HepG2 (cell line): Measurements from ENCODE around the gene CASP3. TPM values are rescaled to one million over a fixed set of nuclear protein-coding genes. Genes with fewer than 3 reads are reported as not detected.
A peak's percentile ranks its signal among the peaks of the same experiment; 100 is the strongest.

Source experiments
- ATF1 ChIP-seq: IDR thresholded peaks from 2 replicates; pipeline ENCODE4 v1.6.1; 2016; ENCODE audit warnings: mild to moderate bottlenecking, control low read depth
- ATF2 ChIP-seq: sonication (generic); formaldehyde crosslinking; IDR thresholded peaks from 2 replicates; pipeline ENCODE4 v1.4.0; 2020; ENCODE audit warnings: missing genetic modification reagents
- CEBPB ChIP-seq: IDR thresholded peaks from 2 replicates; pipeline ENCODE4 v1.6.1; 2011; ENCODE audit warnings: low read depth, low read length, improper control_type of control experiment, borderline replicate concordance
- CREB1 ChIP-seq, 2 experiments: fragments of 450-650 bp in 1 of 2; IDR thresholded peaks; 2 replicates each; pipeline ENCODE4 v1.6.1; 2016 to 2017; ENCODE audit warnings: control low read depth in 1 of 2, mild to moderate bottlenecking in 1 of 2, missing compliant biosample characterization in 1 of 2, missing genetic modification characterization in 1 of 2
- HDAC1 ChIP-seq: sonication (generic); formaldehyde crosslinking; IDR thresholded peaks from 2 replicates; pipeline ENCODE4 v1.5.1; 2020; ENCODE audit warnings: mild to moderate bottlenecking, missing genetic modification reagents
- HMG20B ChIP-seq: conservative IDR thresholded peaks from 2 replicates; pipeline ENCODE4 v1.6.1; 2016; ENCODE audit warnings: missing genetic modification reagents, missing compliant biosample characterization
- HOXD1 ChIP-seq: sonication (generic); formaldehyde crosslinking; IDR thresholded peaks from 2 replicates; pipeline ENCODE4 v1.5.0; 2020; ENCODE audit warnings: missing genetic modification reagents
- KAT8 ChIP-seq: IDR thresholded peaks from 2 replicates; pipeline ENCODE4 v1.6.1; 2016; ENCODE audit warnings: missing genetic modification reagents, missing compliant biosample characterization
- NCOA2 ChIP-seq: sonication (generic); formaldehyde crosslinking; IDR thresholded peaks from 2 replicates; pipeline ENCODE4 v1.8.0; 2022; ENCODE audit warnings: inconsistent platforms
- NCOR1 ChIP-seq: fragments of 200-600 bp; sonication (generic); IDR thresholded peaks from 2 replicates; pipeline ENCODE4 v1.7.0; 2017; ENCODE audit warnings: antibody characterized with exemption, low read length, borderline replicate concordance
- POLR2A ChIP-seq, 2 experiments: IDR thresholded peaks; 2 replicates each; pipeline ENCODE4 v1.6.1; 2011; ENCODE audit warnings: low read depth in 2 of 2, low read length in 2 of 2, mild to moderate bottlenecking in 1 of 2, moderate library complexity in 1 of 2; ENCODE audit not compliant: insufficient read depth in 1 of 2
- SALL1 ChIP-seq: sonication (generic); formaldehyde crosslinking; IDR thresholded peaks from 2 replicates; pipeline ENCODE4 v1.8.0; 2022; ENCODE audit warnings: mild to moderate bottlenecking, missing genetic modification reagents
- SKIL ChIP-seq: sonication (generic); formaldehyde crosslinking; IDR thresholded peaks from 2 replicates; pipeline ENCODE4 v1.8.0; 2022; ENCODE audit warnings: missing genetic modification reagents, mild to moderate bottlenecking, moderate library complexity, borderline replicate concordance
- ZBTB4 ChIP-seq: sonication (generic); formaldehyde crosslinking; IDR thresholded peaks from 2 replicates; pipeline ENCODE4 v1.4.0; 2020; ENCODE audit warnings: missing genetic modification reagents, mild to moderate bottlenecking, borderline replicate concordance
- ZEB1 ChIP-seq: IDR thresholded peaks from 2 replicates; pipeline ENCODE4 v1.6.1; 2012; ENCODE audit warnings: mild to moderate bottlenecking, low read depth, inconsistent platforms; ENCODE audit not compliant: insufficient replicate concordance
- ZNF33A ChIP-seq: sonication (generic); formaldehyde crosslinking; IDR thresholded peaks from 2 replicates; pipeline ENCODE4 v1.5.1; 2020; ENCODE audit warnings: missing genetic modification reagents, mild to moderate bottlenecking, moderate library complexity, borderline replicate concordance
- ZNF709 ChIP-seq: sonication (generic); formaldehyde crosslinking; IDR thresholded peaks from 2 replicates; pipeline ENCODE4 v1.5.0; 2020; ENCODE audit warnings: mild to moderate bottlenecking, missing genetic modification reagents
- polyA plus RNA-seq, 8 experiments: library from polyadenylated mRNA; depleted of rRNA in 3 of 8; stranded (reverse) in 7 of 8; unstranded in 1 of 8; fragments of >200 nt; fragmentation: Illumina TruSeq in 4 of 8; extraction: Trizol in 4 of 8; gene quantifications; 2 replicates each; pipeline versions ENCODE4 v1.2.1 to v1.2.3, GENCODE V29; 2011 to 2016; ENCODE audit warnings: low read depth in 4 of 8, missing spikeins in 1 of 8, mixed read lengths in 1 of 8; ENCODE audit not compliant: insufficient read depth in 1 of 8
- total RNA-seq, 5 experiments: library from RNA; depleted of rRNA; stranded (reverse); fragments of >200 nt; fragmentation: Illumina TruSeq; extraction: Trizol; gene quantifications; 2 replicates each; pipeline ENCODE4 v1.2.3, GENCODE V29; 2016; ENCODE audit warnings: low read depth in 1 of 5
- TF ChIP-seq, protein P1 (sequence below): sonication (generic); formaldehyde crosslinking; IDR thresholded peaks from 2 replicates; pipeline ENCODE4 v1.8.1; 2022; ENCODE audit warnings: mild to moderate bottlenecking, missing genetic modification reagents

Gene CASP3
- total and polyA plus RNA-seq, 2 of the 13 experiments (the other 11 are each of a cell fraction or from before 2014, with no cell fraction given) = 26.0 to 77.8 TPM

DNA sequence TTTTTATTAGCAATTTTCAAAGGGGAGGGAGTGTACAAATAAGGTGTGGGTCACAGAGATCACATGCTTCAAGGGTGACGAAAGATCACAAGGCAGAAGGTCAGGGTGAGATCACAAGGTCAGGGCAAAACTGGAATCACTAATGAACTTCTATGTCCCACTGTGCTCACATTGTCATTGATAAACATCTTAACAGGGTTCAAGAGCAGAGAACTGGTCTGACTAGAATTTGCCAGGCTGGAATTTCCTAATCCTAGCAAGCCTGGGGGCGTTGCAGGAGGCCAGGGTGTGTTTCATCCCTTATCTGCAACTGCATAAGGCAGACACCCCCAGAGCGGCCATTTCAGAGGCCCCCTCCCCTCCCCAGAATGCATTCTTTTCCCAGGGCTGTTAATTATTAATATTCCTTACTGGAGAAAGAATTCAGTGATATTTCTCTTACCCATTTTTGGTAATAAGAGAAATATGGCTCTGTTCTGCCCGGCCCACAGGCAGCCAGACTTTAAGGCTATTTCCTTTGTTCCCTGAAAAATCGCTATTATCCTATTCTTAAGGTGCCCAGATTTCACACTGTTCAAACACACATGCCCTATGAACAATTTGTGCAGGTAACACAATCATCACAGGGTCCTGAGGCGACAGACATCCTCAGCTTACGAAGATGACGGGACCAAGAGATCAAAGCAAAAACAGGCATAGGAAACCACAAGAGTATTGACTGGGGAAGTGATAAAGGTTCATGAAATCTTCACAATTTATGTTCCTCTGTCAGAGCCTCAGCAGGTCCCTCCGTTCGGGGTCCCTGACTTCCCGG, 23.3 kb downstream of the CASP3 start (continued):
- 0 out of 2 replicates have a peak, but pooled peaks have one; percentile 22 for TF ChIP-seq ZBTB4 (CRISPR knock-in tag)
- TF ChIP-seq SALL1 (CRISPR knock-in tag) = peak; percentile 76
- peak; percentile 56 for TF ChIP-seq CREB1 (IDR thresholded peaks at IDR 0.05)
- TF ChIP-seq CREB1 (CRISPR knock-in tag; IDR thresholded peaks at IDR 0.05) = 0 out of 2 replicates have a peak, but pooled peaks have one; percentile 4
- TF ChIP-seq HMG20B = peak; percentile 77; the same call in 1 of the 2 replicates
- peak; percentile 89 for TF ChIP-seq SKIL (CRISPR knock-in tag)
- TF ChIP-seq ZNF33A (CRISPR knock-in tag) = peak; percentile 94; the same call in 1 of the 2 replicates
- TF ChIP-seq ATF2 (CRISPR knock-in tag) = peak; percentile 95
- TF ChIP-seq POLR2A (IDR thresholded peaks at IDR 0.05; ENCODE audit: insufficient read depth in 1 of 2, low read depth in 2 of 2, low read length in 2 of 2) = peak in 1 of 2 experiments; percentile 34; a peak in 1 of 4 replicates
- peak; percentile 87 for TF ChIP-seq NCOA2 (CRISPR knock-in tag)
- TF ChIP-seq ZNF709 = peak; percentile 41; the same call in 1 of the 2 replicates
- 0 out of 2 replicates have a peak, but pooled peaks have one; percentile 10 for TF ChIP-seq CEBPB
- 0 out of 2 replicates have a peak, but pooled peaks have one; percentile 26 for TF ChIP-seq ATF1 (CRISPR knock-in tag)
- peak; percentile 84; the same call in 1 of the 2 replicates for TF ChIP-seq NCOR1
- TF ChIP-seq, protein P1, sequence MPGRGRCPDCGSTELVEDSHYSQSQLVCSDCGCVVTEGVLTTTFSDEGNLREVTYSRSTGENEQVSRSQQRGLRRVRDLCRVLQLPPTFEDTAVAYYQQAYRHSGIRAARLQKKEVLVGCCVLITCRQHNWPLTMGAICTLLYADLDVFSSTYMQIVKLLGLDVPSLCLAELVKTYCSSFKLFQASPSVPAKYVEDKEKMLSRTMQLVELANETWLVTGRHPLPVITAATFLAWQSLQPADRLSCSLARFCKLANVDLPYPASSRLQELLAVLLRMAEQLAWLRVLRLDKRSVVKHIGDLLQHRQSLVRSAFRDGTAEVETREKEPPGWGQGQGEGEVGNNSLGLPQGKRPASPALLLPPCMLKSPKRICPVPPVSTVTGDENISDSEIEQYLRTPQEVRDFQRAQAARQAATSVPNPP (CRISPR knock-in tag) = 0 out of 2 replicates have a peak, but pooled peaks have one; percentile 49
- TF ChIP-seq HOXD1 (CRISPR knock-in tag) = 0 out of 2 replicates have a peak, but pooled peaks have one; percentile 12
- peak; percentile 54; the same call in 1 of the 2 replicates for TF ChIP-seq KAT8
- TF ChIP-seq ZEB1 = peak; percentile 15
- TF ChIP-seq HDAC1 (CRISPR knock-in tag) = peak; percentile 61
